HG03432 (cell line): ENCODE results near the gene ZCCHC8.
"Not testable (repeated sequence)": the region's sequence is repeated elsewhere in the genome, so short reads cannot be mapped to it uniquely, and the experiment has no call there.

Experiments used
- ATAC-seq: cut with Tn5 transposase; IDR thresholded peaks from one replicate; pipeline ENCODE4 v1.9.1; 2021; ENCODE audit warnings: mild to moderate bottlenecking, moderate library complexity; ENCODE audit not compliant: unreplicated experiment

The ZCCHC8 gene

DNA sequence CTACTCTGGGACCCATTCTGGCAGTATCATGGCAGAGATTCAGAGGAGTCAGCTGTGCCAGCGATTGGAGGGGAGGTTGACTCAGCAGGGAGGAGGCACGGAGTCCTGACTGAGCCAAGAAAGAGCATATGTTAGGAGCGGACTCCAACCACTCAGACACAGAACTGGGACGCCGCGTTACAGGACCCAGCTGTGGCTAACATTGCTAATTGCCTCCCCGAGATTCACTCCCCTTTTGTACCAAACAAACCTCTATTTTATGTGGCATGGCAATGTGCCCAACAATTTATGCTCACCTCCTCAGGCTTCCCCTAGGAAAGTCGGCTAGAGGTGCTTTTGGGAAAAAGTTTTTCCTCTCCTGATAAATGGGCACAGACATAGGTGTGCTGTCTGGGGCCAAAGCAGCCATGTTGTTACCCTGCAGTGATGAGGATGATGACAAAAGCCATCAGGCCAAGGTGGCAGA is 63.0 kb downstream of the ZCCHC8 start:
- no peak for ATAC-seq

DNA sequence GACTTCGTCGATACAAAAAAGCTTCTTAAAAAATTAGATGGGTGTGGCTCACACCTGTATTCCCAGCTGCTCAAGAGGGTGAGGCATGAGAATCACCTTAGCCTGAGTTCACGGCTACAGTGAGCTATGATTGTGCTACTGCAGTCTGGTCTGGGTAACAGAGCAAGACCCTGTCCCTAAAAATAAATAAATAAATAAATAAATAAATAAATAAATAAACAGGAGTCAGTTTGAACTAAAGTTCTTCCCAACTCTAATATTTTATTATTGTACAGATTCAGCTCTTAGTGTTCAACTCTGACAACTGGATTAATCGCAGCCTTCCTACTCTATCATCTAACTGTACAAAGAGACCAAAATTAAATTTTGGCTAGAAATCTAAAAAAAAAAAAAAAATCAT is 65.5 kb downstream of the ZCCHC8 start:
- no peak for ATAC-seq

DNA sequence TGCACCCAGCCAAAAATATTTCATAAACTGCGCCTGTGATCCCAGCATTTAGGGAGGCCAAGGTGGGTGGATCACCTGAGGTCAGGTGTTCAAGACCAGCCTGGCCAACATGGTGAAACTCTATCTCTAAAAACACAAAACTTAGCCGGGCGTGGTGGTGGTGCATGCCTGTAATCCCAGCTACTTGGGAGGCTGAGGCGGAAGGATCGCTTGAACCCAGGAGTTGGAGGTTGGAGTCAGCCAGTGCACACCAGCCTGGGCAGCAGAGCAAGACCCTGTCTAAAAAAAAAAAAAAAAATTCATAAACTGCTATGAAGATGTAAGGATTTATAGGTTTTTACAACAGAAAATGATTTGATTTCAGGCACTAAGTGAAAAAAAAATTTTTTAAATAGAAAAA is 71.7 kb downstream of the ZCCHC8 start:
- not testable (repeated sequence) for ATAC-seq

DNA sequence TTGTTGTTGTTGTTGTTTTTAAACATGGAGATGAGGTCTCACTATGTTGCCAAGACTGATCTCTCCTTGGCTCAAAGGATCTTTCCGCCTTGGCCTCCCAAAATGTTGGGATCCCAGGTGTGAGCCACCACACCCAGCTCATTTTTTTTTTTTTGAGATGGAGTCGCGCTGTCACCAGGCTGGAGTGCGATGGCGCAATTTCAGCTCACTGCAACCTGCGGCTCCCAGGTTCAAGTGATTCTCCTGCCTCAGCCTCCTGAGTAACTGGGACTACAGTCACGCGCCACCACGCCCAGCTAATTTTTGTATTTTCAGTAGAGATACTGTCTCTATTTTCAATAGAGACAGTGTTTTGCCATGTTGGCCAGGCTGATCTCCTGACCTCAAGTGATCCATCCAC is 73.3 kb downstream of the ZCCHC8 start:
- ATAC-seq = no peak

DNA sequence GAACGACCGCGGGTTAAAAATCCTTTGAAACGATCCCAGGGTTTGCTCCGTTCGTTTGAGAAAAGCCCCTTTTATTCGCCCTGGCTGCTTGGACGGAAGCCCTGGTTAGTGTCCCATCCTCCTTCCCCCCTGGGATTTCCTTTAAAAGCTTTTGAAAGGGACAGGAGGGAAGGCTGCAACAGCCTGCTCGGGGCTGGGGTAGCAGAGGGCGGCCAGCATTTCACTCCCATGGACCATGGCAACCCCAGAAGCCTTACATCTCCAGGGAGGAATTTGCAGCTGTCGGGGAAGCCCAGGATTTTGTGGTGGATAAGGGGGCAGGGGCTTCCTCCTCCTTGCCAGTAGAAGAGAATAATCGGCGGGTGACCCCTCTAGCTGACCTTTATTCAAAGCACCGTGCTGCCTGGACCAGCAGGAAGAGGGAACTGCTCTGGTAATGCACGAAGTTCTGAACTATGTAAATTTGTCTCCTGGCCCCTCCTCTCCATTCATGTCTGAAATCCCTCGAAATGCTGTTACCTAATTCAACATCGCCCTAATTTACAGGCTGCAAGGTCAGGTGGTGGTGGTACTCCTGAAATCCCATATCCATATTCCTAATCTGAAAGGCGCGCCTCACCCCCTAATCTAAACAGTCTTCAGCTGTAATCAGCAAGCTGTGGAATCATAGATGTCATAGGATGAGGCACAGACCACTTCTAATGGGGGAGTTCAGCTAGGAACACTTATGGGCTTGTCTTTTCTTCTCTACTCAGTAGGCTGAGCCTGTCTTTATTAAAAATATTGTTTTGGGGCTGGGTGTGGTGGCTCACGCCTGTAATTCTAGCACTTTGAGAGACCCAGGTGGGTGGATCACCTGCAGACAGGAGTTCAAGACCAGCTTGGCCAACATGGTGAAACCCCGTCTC is 77.2 kb downstream of the ZCCHC8 start:
- no peak for ATAC-seq

DNA sequence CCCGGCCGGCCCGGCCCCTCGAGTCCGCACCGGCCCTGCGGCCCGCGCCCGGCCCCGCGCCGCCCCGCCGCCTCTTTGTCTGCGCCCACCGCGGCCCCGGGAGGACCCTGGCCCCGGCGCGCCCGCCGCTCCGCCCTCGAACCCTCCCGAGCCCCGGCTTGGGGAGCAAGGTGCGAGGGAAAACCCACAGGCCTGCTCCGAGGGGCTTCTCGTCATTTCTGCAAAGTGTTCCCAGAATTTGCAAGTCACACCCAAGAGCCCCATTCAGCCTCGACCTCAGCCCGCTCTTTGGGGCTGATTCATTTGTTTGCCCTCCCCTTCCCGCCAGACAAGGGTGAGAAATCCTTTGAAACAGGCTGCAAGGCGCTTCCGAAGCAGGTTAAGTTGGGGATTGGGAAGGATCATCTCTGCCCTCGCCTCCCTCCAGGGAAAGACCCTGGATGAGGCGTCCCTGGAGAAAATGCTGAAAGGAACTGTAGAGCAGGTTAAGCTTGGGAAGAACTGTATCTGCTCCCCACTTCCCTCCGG is 77.9 kb downstream of the ZCCHC8 start:
- ATAC-seq = peak; percentile 6

DNA sequence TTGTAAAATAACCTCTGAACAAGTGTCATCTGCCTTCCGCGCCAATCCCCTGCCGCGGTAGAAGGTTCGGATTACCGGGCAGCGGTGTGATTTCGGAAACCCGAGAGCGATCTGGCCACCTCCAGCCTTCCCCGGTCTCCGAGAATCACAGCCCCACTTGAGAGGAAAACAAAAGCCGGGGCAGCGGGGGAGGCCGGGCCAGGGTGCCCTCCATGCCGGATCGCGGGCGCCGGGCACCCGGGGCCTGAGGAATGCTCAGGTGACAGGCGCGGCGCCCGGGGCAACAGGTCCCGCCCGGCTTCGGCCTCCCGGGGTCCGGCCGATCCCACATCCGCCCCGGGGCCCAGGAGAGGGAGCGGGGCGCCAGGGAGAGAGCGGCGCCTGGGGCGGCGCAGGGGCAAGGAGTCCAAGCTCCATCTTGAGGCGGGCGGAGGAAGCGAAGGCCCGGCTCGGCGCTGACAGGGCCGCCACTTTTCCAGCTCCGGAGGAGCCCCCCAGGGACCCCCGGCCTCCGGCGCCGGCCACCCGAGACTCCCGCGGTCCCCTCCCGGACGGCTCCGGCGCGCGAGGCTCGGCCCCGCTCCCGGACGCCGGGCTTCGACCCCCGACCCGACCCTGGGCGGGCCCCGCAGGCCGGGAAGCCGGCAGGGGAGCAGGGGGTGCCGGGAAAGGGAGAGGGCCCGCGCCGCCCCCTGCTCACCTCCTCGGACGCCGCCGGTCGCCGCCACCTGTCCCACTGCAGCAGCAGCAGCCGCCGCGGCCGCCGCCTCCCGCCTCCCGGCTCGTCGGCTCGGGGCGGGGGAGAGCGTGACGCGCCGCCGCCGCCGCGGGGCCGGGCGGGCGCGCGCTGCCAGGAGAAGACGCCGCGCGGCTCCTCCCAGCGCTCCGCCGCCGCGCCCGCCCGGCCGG is 78.7 kb downstream of the ZCCHC8 start, which contains the start of gene CLIP1:
TSS of gene CLIP1 (minus strand) at position 849 of the 909 bp plus-strand sequence. CDS start 42,217 bp downstream, outside the sequence.
- peak; percentile 71 for ATAC-seq
